ENCODE measurements around the gene ZNF423.
A peak's percentile ranks its signal among the peaks of the same experiment; 100 is the strongest.

The ZNF423 gene

DNA sequence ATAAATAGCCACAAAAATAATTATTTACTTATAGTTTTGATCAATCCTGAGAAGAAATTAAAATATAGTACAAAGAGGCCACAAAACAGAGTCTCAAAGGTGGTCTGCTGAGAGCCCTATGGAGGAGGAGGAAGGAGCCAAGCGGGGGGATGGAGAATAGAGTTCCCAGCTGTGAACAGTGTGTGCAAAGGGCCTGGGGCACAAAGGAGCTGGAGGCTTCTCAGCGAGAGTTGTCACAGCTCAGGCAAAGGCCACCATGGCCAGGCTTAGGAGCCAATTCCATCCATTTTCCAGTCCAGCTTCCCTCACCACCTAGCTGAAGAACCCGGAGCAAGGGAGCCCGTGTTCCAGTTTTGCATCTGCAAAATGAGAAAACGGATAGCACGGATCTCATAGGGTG, 5.4 kb upstream of the ZNF423 start:
- H3K9me2 ChIP-seq (replicated peaks; ENCODE audit: control insufficient read depth, low read length) = no peaks in the 10 kb centered on the region
- H3K27ac ChIP-seq (ENCODE audit: low read depth, low read length) = no peak overlapping the region
- TF ChIP-seq EZH2phosphoT487 (IDR thresholded peaks at IDR 0.05; ENCODE audit: borderline replicate concordance, low read length) = no peak
- TF ChIP-seq, protein P1, sequence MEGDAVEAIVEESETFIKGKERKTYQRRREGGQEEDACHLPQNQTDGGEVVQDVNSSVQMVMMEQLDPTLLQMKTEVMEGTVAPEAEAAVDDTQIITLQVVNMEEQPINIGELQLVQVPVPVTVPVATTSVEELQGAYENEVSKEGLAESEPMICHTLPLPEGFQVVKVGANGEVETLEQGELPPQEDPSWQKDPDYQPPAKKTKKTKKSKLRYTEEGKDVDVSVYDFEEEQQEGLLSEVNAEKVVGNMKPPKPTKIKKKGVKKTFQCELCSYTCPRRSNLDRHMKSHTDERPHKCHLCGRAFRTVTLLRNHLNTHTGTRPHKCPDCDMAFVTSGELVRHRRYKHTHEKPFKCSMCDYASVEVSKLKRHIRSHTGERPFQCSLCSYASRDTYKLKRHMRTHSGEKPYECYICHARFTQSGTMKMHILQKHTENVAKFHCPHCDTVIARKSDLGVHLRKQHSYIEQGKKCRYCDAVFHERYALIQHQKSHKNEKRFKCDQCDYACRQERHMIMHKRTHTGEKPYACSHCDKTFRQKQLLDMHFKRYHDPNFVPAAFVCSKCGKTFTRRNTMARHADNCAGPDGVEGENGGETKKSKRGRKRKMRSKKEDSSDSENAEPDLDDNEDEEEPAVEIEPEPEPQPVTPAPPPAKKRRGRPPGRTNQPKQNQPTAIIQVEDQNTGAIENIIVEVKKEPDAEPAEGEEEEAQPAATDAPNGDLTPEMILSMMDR (IDR thresholded peaks at IDR 0.05; ENCODE audit: low read depth, low read length, poor library complexity, severe bottlenecking) = no peak
- H3K9me3 ChIP-seq (ENCODE audit: control insufficient read depth, insufficient read depth, low read length) = no peaks in the 10 kb centered on the region
- H3K36me3 ChIP-seq (ENCODE audit: control insufficient read depth, low read length) = no peaks in the 10 kb centered on the region
- peaks cover 45% of the 10 kb centered on the region for H3K27me3 ChIP-seq (ENCODE audit: control insufficient read depth, low read length)
- H3K4me1 ChIP-seq (ENCODE audit: control insufficient read depth, low read length) = peaks cover 13% of the 10 kb centered on the region; the same call in 1 of the 2 replicates
- H3K4me2 ChIP-seq (ENCODE audit: low read length) = no peak overlapping the region
- H3F3A ChIP-seq (ENCODE audit: control insufficient read depth, insufficient read depth) = no peaks in the 10 kb centered on the region
- no peaks in the 10 kb centered on the region for H4K20me1 ChIP-seq (ENCODE audit: control insufficient read depth, insufficient read depth, low read depth, low read length)
- no peaks in the 10 kb centered on the region for H3K79me2 ChIP-seq (ENCODE audit: control insufficient read depth, low read length)
- no peak overlapping the region for H3K4me3 ChIP-seq (ENCODE audit: low read length)

DNA sequence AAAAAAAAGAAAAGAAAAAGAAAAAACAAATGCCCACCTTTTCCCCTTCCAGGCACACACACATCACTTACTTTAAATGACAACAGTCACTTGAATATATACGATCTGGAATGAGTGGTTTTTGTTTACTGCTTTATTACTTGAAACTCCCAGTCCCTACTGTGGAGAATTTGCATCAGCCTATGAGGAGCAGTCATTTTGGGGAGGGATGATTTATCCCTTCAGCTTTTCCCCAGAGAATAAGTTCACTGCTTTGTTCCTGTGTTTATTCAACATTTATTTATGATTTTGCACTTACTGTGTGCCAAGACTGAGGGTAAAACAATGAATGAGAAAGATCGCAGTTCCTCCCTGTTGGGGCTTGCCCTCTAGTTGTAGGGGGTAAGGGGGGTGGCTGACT, 4.7 kb upstream of the ZNF423 start:
- TF ChIP-seq, protein P1 (IDR thresholded peaks at IDR 0.05; ENCODE audit: low read depth, low read length, poor library complexity, severe bottlenecking) = no peak
- TF ChIP-seq EZH2phosphoT487 (IDR thresholded peaks at IDR 0.05; ENCODE audit: borderline replicate concordance, low read length) = no peak
- peaks cover 48% of the 10 kb centered on the region for H3K27me3 ChIP-seq (ENCODE audit: control insufficient read depth, low read length)
- H3K4me2 ChIP-seq (ENCODE audit: low read length) = no peak overlapping the region
- H3K36me3 ChIP-seq (ENCODE audit: control insufficient read depth, low read length) = no peaks in the 10 kb centered on the region
- H3F3A ChIP-seq (ENCODE audit: control insufficient read depth, insufficient read depth) = no peaks in the 10 kb centered on the region
- H3K9me3 ChIP-seq (ENCODE audit: control insufficient read depth, insufficient read depth, low read length) = no peaks in the 10 kb centered on the region
- no peak overlapping the region for H3K27ac ChIP-seq (ENCODE audit: low read depth, low read length)
- no peak overlapping the region for H3K4me3 ChIP-seq (ENCODE audit: low read length)
- H3K4me1 ChIP-seq (ENCODE audit: control insufficient read depth, low read length) = peaks cover 13% of the 10 kb centered on the region; the same call in 1 of the 2 replicates
- no peaks in the 10 kb centered on the region for H3K9me2 ChIP-seq (replicated peaks; ENCODE audit: control insufficient read depth, low read length)
- no peaks in the 10 kb centered on the region for H4K20me1 ChIP-seq (ENCODE audit: control insufficient read depth, insufficient read depth, low read depth, low read length)
- no peaks in the 10 kb centered on the region for H3K79me2 ChIP-seq (ENCODE audit: control insufficient read depth, low read length)

DNA sequence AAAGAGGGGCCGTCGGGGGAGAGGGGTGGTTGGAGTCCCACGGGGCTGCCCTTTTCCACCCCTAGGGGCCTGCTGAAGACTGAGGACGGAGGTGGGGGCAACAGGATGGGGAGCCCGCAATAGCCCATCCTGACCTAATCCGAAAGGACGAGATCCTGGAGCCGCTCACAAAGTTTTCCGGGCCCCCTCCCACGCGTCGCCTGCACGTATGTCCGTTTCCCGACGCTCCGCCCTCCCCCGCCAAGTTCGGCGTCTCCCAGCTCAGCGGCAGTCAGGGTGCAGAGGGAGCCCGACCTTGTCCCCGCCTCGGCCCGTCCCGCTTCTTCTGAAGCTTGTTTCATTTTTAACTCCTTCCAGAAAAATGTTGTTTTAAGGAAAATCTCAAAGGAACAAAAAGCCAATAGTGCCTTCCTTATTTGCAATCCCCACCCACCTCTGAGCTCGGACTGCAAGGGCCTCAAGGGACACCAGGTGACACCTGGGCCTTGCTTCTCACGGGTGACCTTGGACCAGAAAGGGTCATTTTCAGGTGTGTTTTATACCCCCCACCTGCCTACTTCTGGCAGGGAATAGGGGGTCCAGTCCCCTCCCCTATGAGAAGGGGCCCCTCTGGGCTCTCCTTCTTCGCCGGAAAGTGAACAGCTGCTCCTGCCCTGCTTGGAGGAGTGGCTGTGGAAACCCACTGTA, 3.4 kb upstream of the ZNF423 start:
- Histone ChIP-seq H3F3A (ENCODE audit: control insufficient read depth, insufficient read depth) (no peaks in the 10 kb centered on the region), H3K36me3 (ENCODE audit: control insufficient read depth, low read length) (no peaks in the 10 kb centered on the region), H3K4me2 (ENCODE audit: low read length) (peak overlapping the region; percentile 51), H3K9me2 (replicated peaks; ENCODE audit: control insufficient read depth, low read length) (no peaks in the 10 kb centered on the region), H3K4me3 (ENCODE audit: low read length) (peak overlapping the region; percentile 10; the same call in 1 of the 2 replicates), H3K27me3 (ENCODE audit: control insufficient read depth, low read length) (peaks cover 54% of the 10 kb centered on the region), H3K27ac (ENCODE audit: low read depth, low read length) (no peak overlapping the region), H3K79me2 (ENCODE audit: control insufficient read depth, low read length) (no peaks in the 10 kb centered on the region), H3K4me1 (ENCODE audit: control insufficient read depth, low read length) (peaks cover 13% of the 10 kb centered on the region; the same call in 1 of the 2 replicates), H3K9me3 (ENCODE audit: control insufficient read depth, insufficient read depth, low read length) (no peaks in the 10 kb centered on the region), H4K20me1 (ENCODE audit: control insufficient read depth, insufficient read depth, low read depth, low read length) (no peaks in the 10 kb centered on the region)
- TF ChIP-seq EZH2phosphoT487 (IDR thresholded peaks at IDR 0.05; ENCODE audit: borderline replicate concordance, low read length) = no peak
- TF ChIP-seq, protein P1 (IDR thresholded peaks at IDR 0.05; ENCODE audit: low read depth, low read length, poor library complexity, severe bottlenecking) = no peak

All from DOHH2 (cell line).